Peyer's patch (tissue), 4 donors: Measurements from ENCODE around the gene FBXO42. TPM values are rescaled to one million over a fixed set of nuclear protein-coding genes. Genes with fewer than 3 reads are reported as not detected.

Experiments used
- DNase-seq, 3 donors: peaks; one replicate each; pipeline ENCODE4 v3.0.0-alpha.2; 2017 to 2019
- H3K27ac ChIP-seq, 4 donors: fragments of 200-600 bp; sonication (generic); one replicate each; pipeline ENCODE4 v1.5.1; 2016 to 2019
- H3K27me3 ChIP-seq, 2 donors: fragments of 200-600 bp; sonication (generic); one replicate each; pipeline ENCODE4 v1.5.1; 2019
- H3K36me3 ChIP-seq, 3 donors: fragments of 200-600 bp; sonication (generic); one replicate each; pipeline ENCODE4 v1.5.1; 2016 to 2019
- H3K4me1 ChIP-seq, 4 donors: fragments of 200-600 bp; sonication (generic); one replicate each; pipeline ENCODE4 v1.5.1; 2016 to 2019
- H3K4me3 ChIP-seq, 4 donors: fragments of 200-600 bp; sonication (generic); 1 replicate in 3 of 4; 2 replicates in 1 of 4; pipeline ENCODE4 v1.5.1; 2016 to 2019; ENCODE audit warnings: mild to moderate bottlenecking in 1 of 4
- H3K9me3 ChIP-seq, 4 donors: fragments of 200-600 bp; sonication (generic); one replicate each; pipeline ENCODE4 v1.5.1; 2016 to 2019; ENCODE audit warnings: mild to moderate bottlenecking in 1 of 4
- POLR2A ChIP-seq, 2 donors: fragments of 450-650 bp; IDR thresholded peaks; one replicate each; pipeline ENCODE4 v1.5.1; 2017; ENCODE audit warnings: antibody characterized with exemption in 2 of 2, mild to moderate bottlenecking in 2 of 2, moderate library complexity in 2 of 2
- total RNA-seq, 4 donors: library from RNA; depleted of rRNA; stranded (reverse); fragments of >200 nt; gene quantifications; one replicate each; pipeline ENCODE4 v1.1.0, GENCODE V29; 2016
- TF ChIP-seq, protein P1 (sequence below), 6 experiments: fragments of 450-650 bp in 4 of 6; fragments of 200-600 bp in 2 of 6; sonication (generic) in 1 of 6; IDR thresholded peaks; one replicate each; pipeline ENCODE4 v1.5.1; 2017 to 2019; ENCODE audit warnings: antibody characterized with exemption in 6 of 6, mild to moderate bottlenecking in 3 of 6, moderate library complexity in 1 of 6

Gene FBXO42
- total RNA-seq, 4 donors from 2014 or later: 15.7 to 29.4 (median 24.5) TPM

DNA sequence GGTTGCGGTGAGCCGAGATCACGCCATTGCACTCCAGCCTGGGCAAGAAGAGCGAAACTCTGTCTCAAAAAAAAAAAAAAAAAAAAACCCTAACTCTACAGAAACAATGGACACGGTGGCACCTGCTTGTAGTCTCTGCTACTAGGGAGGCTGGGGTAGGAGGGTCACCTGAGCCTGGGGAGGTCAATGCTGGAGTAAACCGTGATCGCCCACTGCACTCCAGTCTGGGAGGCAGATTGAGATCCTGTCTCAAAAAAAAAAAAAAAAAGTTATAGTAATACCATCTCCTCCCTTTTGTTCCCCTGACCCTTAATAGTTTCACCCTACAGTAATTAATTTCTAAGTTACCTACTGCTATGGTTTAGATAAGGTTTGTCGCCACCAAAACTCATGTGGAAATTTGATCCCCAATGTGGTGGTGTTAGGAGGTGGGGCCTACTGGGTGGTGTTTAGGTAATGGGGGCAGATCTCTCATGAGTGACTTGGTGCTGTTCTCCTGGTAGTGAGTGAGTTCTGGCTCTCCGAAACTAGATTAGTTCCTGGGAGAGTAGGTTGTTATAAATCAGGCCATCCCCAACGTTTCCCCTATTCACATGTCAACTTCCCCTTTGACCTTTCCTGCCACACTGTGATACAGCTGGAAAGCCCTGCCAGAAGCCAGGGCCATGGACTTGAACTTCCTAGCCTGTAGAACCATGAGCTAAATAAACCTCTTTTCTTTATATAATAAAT, 9.8 kb downstream of the FBXO42 start:
- Histone ChIP-seq H3K27me3 (no peaks in the 10 kb centered on the region), H3K27ac (no peak overlapping the region), H3K4me1 (no peaks in the 10 kb centered on the region), H3K9me3 (no peaks in the 10 kb centered on the region), H3K36me3 (no peaks in the 10 kb centered on the region), H3K4me3 (no peak overlapping the region)
- no peak for TF ChIP-seq POLR2A (IDR thresholded peaks at IDR 0.05)
- TF ChIP-seq, protein P1, sequence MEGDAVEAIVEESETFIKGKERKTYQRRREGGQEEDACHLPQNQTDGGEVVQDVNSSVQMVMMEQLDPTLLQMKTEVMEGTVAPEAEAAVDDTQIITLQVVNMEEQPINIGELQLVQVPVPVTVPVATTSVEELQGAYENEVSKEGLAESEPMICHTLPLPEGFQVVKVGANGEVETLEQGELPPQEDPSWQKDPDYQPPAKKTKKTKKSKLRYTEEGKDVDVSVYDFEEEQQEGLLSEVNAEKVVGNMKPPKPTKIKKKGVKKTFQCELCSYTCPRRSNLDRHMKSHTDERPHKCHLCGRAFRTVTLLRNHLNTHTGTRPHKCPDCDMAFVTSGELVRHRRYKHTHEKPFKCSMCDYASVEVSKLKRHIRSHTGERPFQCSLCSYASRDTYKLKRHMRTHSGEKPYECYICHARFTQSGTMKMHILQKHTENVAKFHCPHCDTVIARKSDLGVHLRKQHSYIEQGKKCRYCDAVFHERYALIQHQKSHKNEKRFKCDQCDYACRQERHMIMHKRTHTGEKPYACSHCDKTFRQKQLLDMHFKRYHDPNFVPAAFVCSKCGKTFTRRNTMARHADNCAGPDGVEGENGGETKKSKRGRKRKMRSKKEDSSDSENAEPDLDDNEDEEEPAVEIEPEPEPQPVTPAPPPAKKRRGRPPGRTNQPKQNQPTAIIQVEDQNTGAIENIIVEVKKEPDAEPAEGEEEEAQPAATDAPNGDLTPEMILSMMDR (IDR thresholded peaks at IDR 0.05): no peak
- peak in 1 of 3 donors; percentile 28 for DNase-seq

DNA sequence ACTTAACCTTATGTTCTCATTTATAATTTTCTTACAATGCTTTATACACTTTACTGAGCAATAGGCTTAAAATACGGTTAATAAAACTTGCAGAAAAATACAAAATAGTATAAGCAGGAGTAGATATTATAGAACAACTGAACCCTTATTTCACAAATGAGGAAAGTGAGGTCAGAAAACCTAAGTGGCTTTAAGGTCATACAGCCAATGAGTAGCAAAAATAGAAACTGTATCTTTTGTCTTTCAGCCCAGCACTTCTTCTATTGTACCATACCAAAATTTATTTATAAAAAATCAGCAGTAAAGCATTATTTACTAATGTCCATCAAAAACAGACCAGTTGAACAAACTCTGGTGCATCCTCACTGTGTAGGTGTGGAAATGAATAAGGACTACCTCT, 11.6 kb downstream of the FBXO42 start:
- no peak for DNase-seq
- Histone ChIP-seq H3K9me3 (no peaks in the 10 kb centered on the region), H3K36me3 (no peaks in the 10 kb centered on the region), H3K4me1 (no peaks in the 10 kb centered on the region), H3K27me3 (no peaks in the 10 kb centered on the region), H3K27ac (no peak overlapping the region), H3K4me3 (no peak overlapping the region)
- no peak for TF ChIP-seq POLR2A (IDR thresholded peaks at IDR 0.05)
- TF ChIP-seq, protein P1 (IDR thresholded peaks at IDR 0.05): no peak

DNA sequence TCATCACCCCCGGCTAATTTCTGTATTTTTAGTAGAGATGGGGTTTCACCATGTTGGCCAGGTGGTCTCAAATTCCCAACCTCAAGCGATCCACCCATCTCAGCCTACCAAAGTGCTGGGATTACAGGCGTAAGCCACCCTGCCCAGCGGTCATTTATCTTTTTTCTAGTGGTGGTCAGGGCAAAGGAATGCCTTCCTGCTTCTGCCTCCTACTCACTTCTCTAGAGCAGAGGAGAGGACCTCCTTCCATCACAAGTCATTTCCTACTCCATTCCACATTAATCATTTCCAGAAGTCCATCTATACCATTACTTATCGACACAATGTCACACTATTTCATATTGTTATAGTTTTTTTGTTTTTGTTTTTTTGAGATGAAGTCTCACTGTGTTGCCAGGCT, 13.3 kb downstream of the FBXO42 start:
- no peak overlapping the region for H3K4me3 ChIP-seq
- H3K27ac ChIP-seq: no peak overlapping the region
- no peaks in the 10 kb centered on the region for H3K36me3 ChIP-seq
- DNase-seq: peak in 1 of 3 donors; percentile 5
- no peaks in the 10 kb centered on the region for H3K9me3 ChIP-seq
- no peaks in the 10 kb centered on the region for H3K27me3 ChIP-seq
- TF ChIP-seq, protein P1 (IDR thresholded peaks at IDR 0.05): no peak
- TF ChIP-seq POLR2A (IDR thresholded peaks at IDR 0.05): no peak
- no peaks in the 10 kb centered on the region for H3K4me1 ChIP-seq

DNA sequence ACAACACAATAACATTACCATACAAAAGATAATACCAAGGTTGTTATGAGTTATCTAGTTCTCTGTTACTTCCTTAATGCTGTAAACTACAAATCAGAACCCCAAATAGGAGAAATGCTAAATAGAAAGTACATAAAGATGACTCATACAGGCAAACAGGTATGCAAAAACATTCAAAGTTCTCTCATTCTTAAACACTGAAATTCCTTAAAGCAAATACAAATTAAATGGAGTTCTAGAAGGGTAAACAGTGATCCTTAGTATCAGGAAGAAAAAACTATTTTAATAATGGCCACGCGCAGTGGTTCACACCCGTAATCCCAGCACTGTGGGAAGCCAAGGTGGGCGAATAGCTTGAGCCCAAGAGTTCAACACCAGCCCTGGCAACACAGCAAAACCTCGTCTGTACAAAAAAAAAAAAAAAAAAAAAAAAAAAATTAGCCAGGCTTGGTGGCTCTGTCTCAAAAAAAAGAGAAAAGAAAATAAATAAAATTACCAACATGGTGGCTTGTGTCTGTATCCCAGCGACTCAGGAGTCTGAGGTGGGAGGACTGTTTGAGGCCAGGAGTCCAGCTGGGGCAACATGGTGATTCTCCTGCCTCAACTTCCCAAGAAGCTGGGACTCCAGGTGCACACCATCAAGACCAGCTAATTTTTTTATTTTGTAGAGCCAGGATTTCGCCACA, 17.5 kb downstream of the FBXO42 start:
- H3K27me3 ChIP-seq: no peaks in the 10 kb centered on the region
- no peak overlapping the region for H3K4me3 ChIP-seq
- H3K4me1 ChIP-seq: no peaks in the 10 kb centered on the region
- peak in 1 of 3 donors; percentile 21 for DNase-seq
- TF ChIP-seq, protein P1 (IDR thresholded peaks at IDR 0.05): no peak
- TF ChIP-seq POLR2A (IDR thresholded peaks at IDR 0.05): no peak
- peak overlapping the region in 1 of 4 donors; percentile 12 for H3K27ac ChIP-seq
- no peaks in the 10 kb centered on the region for H3K9me3 ChIP-seq
- no peaks in the 10 kb centered on the region for H3K36me3 ChIP-seq

DNA sequence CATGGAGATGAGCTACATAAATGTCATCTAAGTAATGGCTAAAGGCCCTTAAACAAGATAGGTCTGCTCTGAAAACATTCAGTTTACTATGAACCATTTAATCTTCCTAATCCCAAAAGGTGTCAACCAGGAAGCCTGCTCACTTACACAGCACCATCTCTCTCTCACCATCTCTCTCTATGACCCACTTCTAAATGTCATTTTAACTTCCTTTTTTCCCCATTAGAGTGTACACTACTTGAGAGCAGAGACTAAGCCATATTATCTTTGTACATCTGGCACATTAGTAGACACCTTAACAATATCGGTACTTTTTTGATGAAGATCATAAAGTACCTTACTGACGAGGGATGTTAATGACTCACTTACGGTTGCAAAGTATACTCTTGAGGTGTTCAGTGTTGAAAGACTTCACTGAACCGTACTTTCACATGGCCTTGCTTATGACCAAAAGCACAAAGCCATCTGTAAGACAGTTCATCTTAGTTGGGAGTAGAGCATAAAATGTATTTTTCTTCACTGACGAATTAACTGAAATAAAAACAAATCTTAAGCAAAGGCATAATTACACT, 25.4 kb downstream of the FBXO42 start:
- no peak for TF ChIP-seq POLR2A (IDR thresholded peaks at IDR 0.05)
- TF ChIP-seq, protein P1 (IDR thresholded peaks at IDR 0.05): no peak
- no peaks in the 10 kb centered on the region for H3K9me3 ChIP-seq
- peaks cover 0 to 4% (median 0%) of the 10 kb centered on the region in 3 donors for H3K36me3 ChIP-seq
- DNase-seq: peak in 1 of 3 donors; percentile 14
- no peaks in the 10 kb centered on the region for H3K27me3 ChIP-seq
- H3K27ac ChIP-seq: no peak overlapping the region
- no peak overlapping the region for H3K4me3 ChIP-seq
- no peaks in the 10 kb centered on the region for H3K4me1 ChIP-seq
